SK-N-MC (cell line): Measurements from ENCODE around the gene KCNMA1.

Source experiments
- DNase-seq: peaks from one replicate; pipeline ENCODE4 v3.0.0-alpha.2; 2011; ENCODE audit warnings: low read depth, low spot score
- H3K27ac ChIP-seq: fragments of 200-600 bp; sonication (generic); 2 replicates; pipeline ENCODE4 v1.5.1; 2016; ENCODE audit warnings: mixed run types
- H3K36me3 ChIP-seq: fragments of 200-600 bp; sonication (generic); 2 replicates; pipeline ENCODE4 v1.6.1; 2017; ENCODE audit warnings: antibody characterized with exemption, low read length, mixed read lengths; ENCODE audit not compliant: insufficient read depth
- H3K4me3 ChIP-seq: fragments of 200-600 bp; sonication (generic); 2 replicates; pipeline ENCODE4 v1.5.1; 2016
- H3K9ac ChIP-seq: fragments of 200-600 bp; sonication (generic); 2 replicates; pipeline ENCODE4 v1.8.0; 2017; ENCODE audit warnings: mixed run types, mixed read lengths; ENCODE audit not compliant: insufficient read length
- H3K9me3 ChIP-seq: fragments of 200-600 bp; sonication (generic); 2 replicates; pipeline ENCODE4 v1.6.1; 2017; ENCODE audit warnings: low read depth, mild to moderate bottlenecking, antibody characterized with exemption, low read length, moderate library complexity, mixed read lengths
- EZH2 ChIP-seq: fragments of 200-600 bp; sonication (generic); IDR thresholded peaks from one replicate; pipeline ENCODE4 v1.6.1; 2017; ENCODE audit warnings: antibody characterized with exemption
- FOXP2 ChIP-seq: optimal IDR thresholded peaks from 2 replicates; pipeline ENCODE3; 2011; ENCODE audit warnings: mild to moderate bottlenecking, moderate library complexity; ENCODE audit not compliant: insufficient read depth; ENCODE audit errors: extremely low read length, control extremely low read depth
- POLR2AphosphoS5 ChIP-seq: IDR thresholded peaks from 2 replicates; pipeline ENCODE4 v1.6.1; 2012; ENCODE audit warnings: mild to moderate bottlenecking, low read depth, low read length, borderline replicate concordance

The KCNMA1 gene

GRCh38 chr10:77193001-77193400 lies 444.6 kb downstream of the KCNMA1 start:
- TF ChIP-seq POLR2AphosphoS5, result no peak
- no peak for DNase-seq

GRCh38 chr10:77192402-77192801 lies 445.2 kb downstream of the KCNMA1 start:
- H3K9me3 ChIP-seq, result no peaks in the 10 kb centered on the region
- DNase-seq, result no peak
- H3K36me3 ChIP-seq, result no peaks in the 10 kb centered on the region
- TF ChIP-seq POLR2AphosphoS5, result no peak
- TF ChIP-seq EZH2, result no peak
- no peak for TF ChIP-seq FOXP2
- H3K9ac ChIP-seq, result no peak overlapping the region
- H3K27ac ChIP-seq, result no peak overlapping the region
- no peak overlapping the region for H3K4me3 ChIP-seq

More at GRCh38 chr10:77193001-77193400, 444.6 kb downstream of the KCNMA1 start:
- Histone ChIP-seq H3K9ac (no peak overlapping the region), H3K4me3 (no peak overlapping the region), H3K9me3 (no peaks in the 10 kb centered on the region), H3K27ac (no peak overlapping the region), H3K36me3 (no peaks in the 10 kb centered on the region)

- H3K9me3 ChIP-seq, result no peaks in the 10 kb centered on the region
- no peaks in the 10 kb centered on the region for H3K36me3 ChIP-seq
- no peak overlapping the region for H3K4me3 ChIP-seq
- no peak overlapping the region for H3K27ac ChIP-seq
- TF ChIP-seq FOXP2 (no peak), EZH2 (no peak), POLR2AphosphoS5 (no peak)
- H3K9ac ChIP-seq, result no peak overlapping the region
- no peak for DNase-seq
These were observed 446.1 kb downstream of the KCNMA1 start for GRCh38 chr10:77191324-77192049.

DNA sequence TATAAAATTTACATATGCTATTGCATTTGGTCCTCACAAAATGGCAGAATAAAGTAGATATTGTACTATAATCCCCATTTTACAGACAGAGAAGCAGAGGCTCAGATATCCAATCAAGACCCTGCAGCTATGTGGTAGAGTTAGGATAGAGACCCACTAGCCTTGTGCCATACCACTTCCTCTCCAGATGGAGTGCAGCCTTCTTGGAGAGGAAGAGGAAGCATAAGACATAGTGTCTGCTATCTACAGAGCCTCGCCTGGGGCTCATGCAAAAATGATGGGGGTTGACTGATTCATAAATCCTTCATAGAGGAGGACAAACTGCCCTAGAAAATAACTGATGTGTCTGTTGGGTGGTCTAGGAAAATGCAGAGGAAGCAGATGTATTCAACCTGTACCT lies 447.3 kb downstream of the KCNMA1 start:
- no peaks in the 10 kb centered on the region for H3K36me3 ChIP-seq
- H3K9me3 ChIP-seq, result no peaks in the 10 kb centered on the region
- no peak overlapping the region for H3K27ac ChIP-seq
- TF ChIP-seq FOXP2 (no peak), EZH2 (no peak), POLR2AphosphoS5 (no peak)
- no peak overlapping the region for H3K9ac ChIP-seq
- no peak for DNase-seq
- no peak overlapping the region for H3K4me3 ChIP-seq

- H3K36me3 ChIP-seq, result no peaks in the 10 kb centered on the region
- no peaks in the 10 kb centered on the region for H3K9me3 ChIP-seq
- TF ChIP-seq FOXP2, result no peak
- no peak for TF ChIP-seq EZH2
- no peak for TF ChIP-seq POLR2AphosphoS5
- no peak overlapping the region for H3K27ac ChIP-seq
- no peak overlapping the region for H3K9ac ChIP-seq
- H3K4me3 ChIP-seq, result no peak overlapping the region
- no peak for DNase-seq
These were observed 448.1 kb downstream of the KCNMA1 start for GRCh38 chr10:77189520-77189919.

DNA sequence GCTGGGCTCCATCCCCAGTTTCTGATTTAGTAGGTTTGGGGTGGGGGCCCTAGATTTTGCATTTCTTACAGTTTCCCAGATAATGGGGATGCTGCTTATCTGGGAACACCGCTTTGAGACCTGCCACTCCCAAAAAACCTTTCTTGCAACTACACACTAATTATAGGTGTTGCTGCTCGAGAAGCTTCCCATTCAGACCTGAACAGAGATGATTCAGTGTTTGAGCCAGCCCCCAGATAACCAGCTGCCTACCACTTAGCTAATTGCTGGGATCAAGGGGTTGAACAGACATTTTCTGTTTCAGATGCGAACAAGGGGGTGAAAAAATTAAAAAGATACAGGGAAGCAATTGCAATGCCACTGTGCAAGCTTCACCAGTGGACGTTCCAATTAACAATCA lies 448.5 kb downstream of the KCNMA1 start:
- Histone ChIP-seq H3K27ac (no peak overlapping the region), H3K9me3 (no peaks in the 10 kb centered on the region), H3K36me3 (no peaks in the 10 kb centered on the region), H3K9ac (no peak overlapping the region), H3K4me3 (no peak overlapping the region)
- DNase-seq, result no peak
- TF ChIP-seq FOXP2, result no peak
- no peak for TF ChIP-seq POLR2AphosphoS5
- TF ChIP-seq EZH2, result no peak

DNA sequence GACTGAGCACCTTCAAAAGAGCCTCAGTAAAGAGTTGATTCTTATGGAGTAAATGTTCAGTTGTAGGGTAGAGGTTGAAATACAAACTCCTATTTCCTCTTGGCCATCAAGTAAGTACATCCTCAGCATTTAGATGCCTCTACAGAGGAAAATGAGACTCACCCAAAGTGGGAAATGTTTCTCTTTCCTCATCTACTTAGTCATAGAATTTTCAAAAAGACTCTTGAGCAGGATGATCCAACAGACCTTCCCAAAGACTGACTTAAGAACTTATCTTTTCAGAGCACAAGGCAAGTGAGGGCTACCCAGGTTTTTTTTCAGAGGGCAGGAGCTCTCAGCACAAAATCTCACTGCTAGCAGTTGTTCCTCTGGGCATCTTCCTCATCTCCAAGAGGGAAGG lies 449.1 kb downstream of the KCNMA1 start:
- Histone ChIP-seq H3K27ac (no peak overlapping the region), H3K36me3 (no peaks in the 10 kb centered on the region), H3K4me3 (no peak overlapping the region), H3K9ac (no peak overlapping the region), H3K9me3 (no peaks in the 10 kb centered on the region)
- no peak for TF ChIP-seq FOXP2
- no peak for TF ChIP-seq POLR2AphosphoS5
- TF ChIP-seq EZH2, result no peak
- DNase-seq, result no peak

GRCh38 chr10:77188000-77188395 lies 449.6 kb downstream of the KCNMA1 start:
- Histone ChIP-seq H3K4me3 (no peak overlapping the region), H3K36me3 (no peaks in the 10 kb centered on the region), H3K27ac (no peak overlapping the region), H3K9ac (no peak overlapping the region), H3K9me3 (no peaks in the 10 kb centered on the region)
- no peak for TF ChIP-seq FOXP2
- TF ChIP-seq EZH2, result no peak
- no peak for TF ChIP-seq POLR2AphosphoS5
- no peak for DNase-seq
